Smooth muscle cell (in vitro differentiated cells): ENCODE data around the gene LRIT1. TPM values are rescaled to one million over a fixed set of nuclear protein-coding genes. Genes with fewer than 3 reads are reported as not detected.
"Not testable (repeated sequence)": the region's sequence is repeated elsewhere in the genome, so short reads cannot be mapped to it uniquely, and the experiment has no call there.

ENCODE experiments used
- DNase-seq: peaks from one replicate; lab custom pipeline; 2025; ENCODE audit not compliant: unreplicated experiment; lab: John Stamatoyannopoulos, UW
- H2AFZ ChIP-seq: fragments of 200-600 bp; sonication (generic); 2 replicates; pipeline ENCODE4 v1.6.0; 2016; ENCODE audit warnings: antibody characterized with exemption, low read depth, mild to moderate bottlenecking
- H3F3A ChIP-seq: fragments of 200-600 bp; sonication (generic); 2 replicates; pipeline ENCODE4 v1.6.0; 2017; ENCODE audit warnings: antibody characterized with exemption, low read depth
- H3K27ac ChIP-seq: fragments of 200-600 bp; sonication (generic); 2 replicates; pipeline ENCODE4 v1.5.1; 2016; ENCODE audit warnings: low read depth, mild to moderate bottlenecking
- H3K27me3 ChIP-seq: fragments of 200-600 bp; sonication (generic); 2 replicates; pipeline ENCODE4 v1.6.1; 2016; ENCODE audit warnings: low read depth, mild to moderate bottlenecking
- H3K36me3 ChIP-seq: fragments of 200-600 bp; sonication (generic); 2 replicates; pipeline ENCODE4 v1.5.1; 2016; ENCODE audit warnings: low read depth
- H3K4me1 ChIP-seq: fragments of 200-600 bp; sonication (generic); 2 replicates; pipeline ENCODE4 v1.5.1; 2016; ENCODE audit warnings: low read depth
- H3K4me2 ChIP-seq: fragments of 200-600 bp; sonication (generic); 2 replicates; pipeline ENCODE4 v1.6.0; 2016; ENCODE audit warnings: mild to moderate bottlenecking
- H3K4me3 ChIP-seq: fragments of 200-600 bp; sonication (generic); 2 replicates; pipeline ENCODE4 v1.5.1; 2016; ENCODE audit warnings: mild to moderate bottlenecking
- H3K79me2 ChIP-seq: fragments of 200-600 bp; sonication (generic); 2 replicates; pipeline ENCODE4 v1.6.0; 2016; ENCODE audit warnings: low read depth, mild to moderate bottlenecking
- H3K9ac ChIP-seq: fragments of 200-600 bp; sonication (generic); 2 replicates; pipeline ENCODE4 v1.6.0; 2016; ENCODE audit warnings: low read depth
- H3K9me3 ChIP-seq: fragments of 200-600 bp; sonication (generic); replicated peaks from 2 replicates; pipeline ENCODE4 v1.5.1; 2016; ENCODE audit warnings: low read depth
- H4K20me1 ChIP-seq: fragments of 200-600 bp; sonication (generic); 2 replicates; pipeline ENCODE4 v1.6.0; 2016; ENCODE audit warnings: low read depth
- WGBS: methylation state at CpG from one replicate; pipeline ENCODE4 v1.1.7; 2016; ENCODE audit warnings: low lambda C conversion rate; 5-methylcytosine and 5-hydroxymethylcytosine counted together
- polyA plus RNA-seq: library from polyadenylated mRNA; unstranded; fragments of >200 nt; fragmentation: Nextera tagmentation; extraction: Ambion mirVana; gene quantifications from 2 replicates; pipeline ENCODE4 v1.2.1, GENCODE V29; 2016
- total RNA-seq: library from RNA; depleted of rRNA; stranded (reverse); fragments of >200 nt; gene quantifications from 2 replicates; pipeline ENCODE4 v1.2.3, GENCODE V29; 2014
- TF ChIP-seq, protein P1 (sequence below): fragments of 200-600 bp; sonication (generic); IDR thresholded peaks from 2 replicates; pipeline ENCODE4 v1.5.1; 2017; ENCODE audit warnings: borderline replicate concordance, mild to moderate bottlenecking, antibody characterized with exemption; ENCODE audit not compliant: insufficient read depth, poor library complexity, severe bottlenecking

LRIT1 gene
- total and polyA plus RNA-seq, 2 experiments from 2014 or later, result not detected

DNA sequence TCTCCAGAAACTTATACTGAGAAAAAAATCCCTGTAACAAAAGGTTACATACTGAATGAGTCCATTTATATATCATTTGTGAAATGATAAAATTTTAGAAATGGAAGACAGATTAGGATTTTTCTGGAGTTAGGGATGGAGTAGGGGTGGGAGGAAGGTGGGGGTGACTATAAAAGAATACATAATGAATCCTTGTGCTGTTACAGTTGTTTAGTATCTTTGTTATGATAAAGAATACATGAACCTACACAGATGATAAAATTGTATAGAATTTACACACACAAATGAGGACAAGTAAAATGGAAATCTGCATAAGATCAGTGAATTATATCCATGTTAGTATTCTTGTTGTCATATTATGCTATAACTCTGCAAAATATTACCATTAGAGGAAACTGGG, 45.3 kb upstream of the LRIT1 start:
- Histone ChIP-seq H3K27ac (no peak overlapping the region), H3K9ac (no peak overlapping the region), H3K4me1 (no peaks in the 10 kb centered on the region), H3K9me3 (no peaks in the 10 kb centered on the region), H3K4me2 (no peak overlapping the region), H3K79me2 (no peaks in the 10 kb centered on the region), H3K27me3 (no peaks in the 10 kb centered on the region), H3F3A (no peaks in the 10 kb centered on the region), H4K20me1 (no peaks in the 10 kb centered on the region), H3K4me3 (no peak overlapping the region), H3K36me3 (no peaks in the 10 kb centered on the region), H2AFZ (no peak overlapping the region)
- TF ChIP-seq, protein P1, sequence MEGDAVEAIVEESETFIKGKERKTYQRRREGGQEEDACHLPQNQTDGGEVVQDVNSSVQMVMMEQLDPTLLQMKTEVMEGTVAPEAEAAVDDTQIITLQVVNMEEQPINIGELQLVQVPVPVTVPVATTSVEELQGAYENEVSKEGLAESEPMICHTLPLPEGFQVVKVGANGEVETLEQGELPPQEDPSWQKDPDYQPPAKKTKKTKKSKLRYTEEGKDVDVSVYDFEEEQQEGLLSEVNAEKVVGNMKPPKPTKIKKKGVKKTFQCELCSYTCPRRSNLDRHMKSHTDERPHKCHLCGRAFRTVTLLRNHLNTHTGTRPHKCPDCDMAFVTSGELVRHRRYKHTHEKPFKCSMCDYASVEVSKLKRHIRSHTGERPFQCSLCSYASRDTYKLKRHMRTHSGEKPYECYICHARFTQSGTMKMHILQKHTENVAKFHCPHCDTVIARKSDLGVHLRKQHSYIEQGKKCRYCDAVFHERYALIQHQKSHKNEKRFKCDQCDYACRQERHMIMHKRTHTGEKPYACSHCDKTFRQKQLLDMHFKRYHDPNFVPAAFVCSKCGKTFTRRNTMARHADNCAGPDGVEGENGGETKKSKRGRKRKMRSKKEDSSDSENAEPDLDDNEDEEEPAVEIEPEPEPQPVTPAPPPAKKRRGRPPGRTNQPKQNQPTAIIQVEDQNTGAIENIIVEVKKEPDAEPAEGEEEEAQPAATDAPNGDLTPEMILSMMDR, result no peak
- DNase-seq, result no peak

DNA sequence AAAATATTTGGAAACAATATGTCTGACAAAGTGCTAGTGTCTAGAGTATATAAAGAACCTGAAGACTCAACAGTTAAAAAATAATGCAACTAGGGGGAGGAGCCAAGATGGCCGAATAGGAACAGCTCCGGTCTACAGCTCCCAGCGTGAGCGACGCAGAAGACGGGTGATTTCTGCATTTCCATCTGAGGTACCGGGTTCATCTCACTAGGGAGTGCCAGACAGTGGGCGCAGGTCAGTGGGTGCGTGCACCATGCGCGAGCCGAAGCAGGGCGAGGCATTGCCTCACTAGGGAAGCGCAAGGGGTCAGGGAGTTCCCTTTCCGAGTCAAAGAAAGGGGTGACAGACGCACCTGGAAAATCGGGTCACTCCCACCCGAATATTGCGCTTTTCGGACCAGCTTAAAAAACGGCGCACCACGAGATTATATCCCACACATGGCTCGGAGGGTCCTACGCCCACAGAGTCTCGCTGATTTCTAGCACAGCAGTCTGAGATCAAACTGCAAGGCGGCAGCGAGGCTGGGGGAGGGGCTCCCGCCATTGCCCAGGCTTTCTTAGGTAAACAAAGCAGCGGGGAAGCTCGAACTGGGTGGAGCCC, 38.6 kb upstream of the LRIT1 start:
- not testable (repeated sequence) for H3K27ac ChIP-seq, H3K9me3 ChIP-seq, H2AFZ ChIP-seq, H3K79me2 ChIP-seq, H3K27me3 ChIP-seq, H3F3A ChIP-seq, H3K36me3 ChIP-seq, H3K4me1 ChIP-seq, DNase-seq, H3K9ac ChIP-seq, H4K20me1 ChIP-seq
- 34% methylated on average over 28 of the region's 31 CpGs for WGBS
- Histone ChIP-seq H3K4me3 (peak overlapping the region; percentile 40), H3K4me2 (peak overlapping the region; percentile 36)

DNA sequence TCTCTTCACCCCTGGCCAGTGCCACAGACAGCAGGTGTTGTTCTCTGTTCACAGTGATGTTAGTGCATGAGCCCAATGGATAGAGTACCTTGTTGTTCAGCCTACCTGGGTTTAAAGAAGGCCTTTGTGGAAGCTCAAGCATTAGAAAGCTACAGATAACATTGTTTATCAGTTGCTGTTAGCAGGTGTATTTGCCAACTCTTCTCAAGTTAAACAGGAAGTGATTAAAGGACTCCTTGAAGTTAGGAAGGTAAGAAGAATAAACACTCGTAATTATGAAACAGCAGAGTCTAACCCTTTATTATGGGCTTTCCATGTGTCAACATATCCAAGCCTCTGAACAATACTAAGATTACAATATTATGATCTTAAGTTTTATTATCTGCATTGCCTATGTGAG, 29.4 kb upstream of the LRIT1 start:
- no peak overlapping the region for H3K27ac ChIP-seq
- H3K36me3 ChIP-seq, result no peaks in the 10 kb centered on the region
- no peak for DNase-seq
- WGBS, result 87% methylated on average over 1 of the region's 1 CpG
- no peaks in the 10 kb centered on the region for H3F3A ChIP-seq
- H3K9ac ChIP-seq, result no peak overlapping the region
- no peaks in the 10 kb centered on the region for H3K27me3 ChIP-seq
- TF ChIP-seq, protein P1, result no peak
- no peak overlapping the region for H3K4me3 ChIP-seq
- no peaks in the 10 kb centered on the region for H3K4me1 ChIP-seq
- H3K4me2 ChIP-seq, result no peak overlapping the region
- H3K9me3 ChIP-seq, result no peaks in the 10 kb centered on the region
- H2AFZ ChIP-seq, result no peak overlapping the region
- H3K79me2 ChIP-seq, result no peaks in the 10 kb centered on the region
- no peaks in the 10 kb centered on the region for H4K20me1 ChIP-seq

DNA sequence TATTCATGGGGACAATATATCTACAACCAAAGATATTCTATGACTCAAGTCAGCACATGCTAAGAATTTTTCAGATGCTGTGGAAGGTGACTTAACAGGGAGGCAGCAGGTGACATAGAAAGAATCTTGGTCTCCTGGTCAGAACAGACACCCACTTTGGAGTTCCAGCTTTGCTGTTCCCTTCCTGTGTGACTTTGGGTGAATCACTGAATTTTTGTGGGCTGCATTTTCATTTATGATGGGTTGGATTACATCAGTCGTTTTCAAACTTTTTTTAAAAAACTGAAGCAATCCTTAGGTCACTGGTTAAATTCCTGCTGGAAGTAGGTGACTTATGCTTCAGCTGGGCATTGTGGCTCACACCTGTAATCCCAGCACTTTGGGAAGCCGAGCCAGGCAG, 28.4 kb upstream of the LRIT1 start:
- 42% methylated on average over 2 of the region's 2 CpGs for WGBS
- no peaks in the 10 kb centered on the region for H3F3A ChIP-seq
- H3K27ac ChIP-seq, result peak overlapping the region; percentile 35
- H3K4me1 ChIP-seq, result no peaks in the 10 kb centered on the region
- no peak overlapping the region for H3K4me2 ChIP-seq
- H3K4me3 ChIP-seq, result no peak overlapping the region
- H3K9ac ChIP-seq, result no peak overlapping the region
- H3K9me3 ChIP-seq, result no peaks in the 10 kb centered on the region
- no peaks in the 10 kb centered on the region for H4K20me1 ChIP-seq
- DNase-seq, result no peak
- TF ChIP-seq, protein P1, result no peak
- no peak overlapping the region for H2AFZ ChIP-seq
- no peaks in the 10 kb centered on the region for H3K27me3 ChIP-seq
- no peaks in the 10 kb centered on the region for H3K79me2 ChIP-seq
- no peaks in the 10 kb centered on the region for H3K36me3 ChIP-seq
